Activated T-helper 1 cell treated with Interleukin-2 at 50 U/mL for 16 hours (primary cell): ENCODE data around the gene ORC4.

ENCODE experiments used
- DNase-seq: peaks from one replicate; pipeline ENCODE4 v3.0.0-alpha.2; 2020; ENCODE audit warnings: low read depth

The ORC4 gene

DNA sequence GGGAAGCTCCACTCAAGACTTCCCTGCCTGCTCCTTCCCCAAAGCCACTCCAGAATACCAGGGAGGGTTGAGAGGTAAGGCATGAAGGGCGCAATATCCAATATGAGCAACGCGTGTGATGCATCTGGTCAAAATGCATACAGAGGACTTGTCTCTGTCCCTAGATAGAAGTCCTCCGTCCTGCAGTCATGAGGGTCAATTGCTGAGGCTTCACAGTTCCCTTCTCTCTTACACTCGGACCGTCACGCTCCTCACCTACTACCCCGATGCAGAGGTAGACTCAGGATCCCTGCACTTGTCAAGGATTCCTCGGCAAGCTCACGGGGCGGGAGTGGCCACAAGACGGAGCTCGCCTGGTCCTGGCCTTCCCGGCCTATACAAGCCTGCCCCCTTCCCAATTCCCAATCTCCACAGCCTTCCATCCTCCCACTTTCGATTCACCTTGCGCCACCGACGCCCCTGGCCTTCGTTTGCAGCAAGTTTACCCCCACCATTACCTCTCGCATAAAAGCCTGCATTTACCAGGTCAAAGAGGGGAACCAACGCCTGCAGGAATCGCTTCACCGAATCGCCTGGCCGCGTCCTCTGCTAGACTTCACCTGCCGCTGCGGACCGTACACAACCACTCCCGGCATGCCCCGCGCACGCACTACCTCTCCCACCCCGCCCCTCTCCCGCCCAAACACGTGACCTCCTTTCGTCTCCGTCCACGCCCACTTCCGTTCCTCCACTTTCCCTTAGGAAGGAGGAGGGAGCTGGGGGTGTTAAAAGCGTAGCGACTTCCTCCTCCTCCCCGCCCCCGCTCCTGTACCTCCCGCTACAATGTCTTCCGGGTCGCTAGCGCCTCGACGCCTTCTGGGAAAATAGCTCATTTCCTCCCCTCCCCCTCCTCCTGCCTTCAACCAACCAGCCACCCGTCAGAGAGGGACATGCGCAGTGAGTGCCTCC is at the start of gene ORC4:
TSS of gene ORC4 (minus strand) at position 627 of the 948 bp plus-strand sequence. CDS start 44,779 bp downstream, outside the sequence.
- DNase-seq: peak; percentile 93

DNA sequence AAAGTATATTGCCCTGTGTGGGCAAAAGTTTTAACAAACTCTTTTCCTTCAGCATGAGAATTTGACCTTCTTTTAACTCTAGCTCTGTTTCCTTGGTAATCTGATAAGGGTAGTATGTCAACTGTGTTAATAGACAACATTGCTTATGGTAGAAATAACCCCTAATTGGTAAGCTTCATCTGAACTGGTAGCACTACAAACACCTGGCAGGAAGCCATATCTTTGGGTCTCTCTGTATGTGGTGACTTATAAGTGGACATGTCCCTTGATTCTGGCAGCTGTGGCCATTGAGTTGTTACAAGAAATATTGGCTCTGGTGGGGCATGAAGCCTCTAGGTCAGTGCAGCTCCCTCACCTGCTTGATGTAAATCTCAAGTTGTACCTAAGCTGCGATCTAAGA is 47.3 kb upstream of the ORC4 start:
- no peak for DNase-seq

DNA sequence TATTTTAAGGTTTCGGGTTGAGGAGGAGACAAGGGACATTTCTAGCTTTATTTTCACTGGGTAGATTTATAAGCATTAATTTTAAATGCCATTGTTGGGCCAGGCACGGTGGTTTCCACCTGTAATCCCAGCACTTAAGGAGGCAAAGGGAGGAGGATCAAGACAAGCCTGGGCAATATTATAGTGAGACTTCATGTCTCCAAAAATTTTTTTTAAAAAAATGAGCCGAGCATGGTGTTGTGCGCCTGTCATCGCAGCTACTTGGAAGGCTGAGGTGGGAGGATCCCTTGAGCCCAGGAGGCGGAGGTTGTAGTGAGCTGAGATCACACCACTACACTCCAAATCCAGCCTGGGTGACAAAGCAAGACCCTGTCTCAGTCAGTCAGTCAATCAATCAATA is 45.4 kb upstream of the ORC4 start:
- no peak for DNase-seq

DNA sequence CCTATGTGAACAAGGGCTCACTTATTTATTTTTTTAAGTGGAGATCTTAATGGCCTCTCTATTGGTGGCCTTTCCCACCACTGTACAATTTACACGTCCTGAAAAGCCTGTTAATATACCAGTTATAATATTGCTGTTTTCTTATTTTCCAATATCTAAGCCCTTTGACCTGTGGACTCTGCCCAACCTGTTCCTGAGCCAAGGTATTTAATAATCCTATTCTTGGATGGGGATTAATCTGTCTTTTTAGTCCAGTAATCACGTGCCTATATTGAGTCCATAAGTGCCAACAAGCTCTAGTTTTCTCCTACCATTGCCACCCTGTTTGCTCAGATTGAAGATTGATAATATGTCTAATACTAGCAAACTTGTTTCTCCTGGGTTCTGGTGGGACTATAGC is 43.1 kb upstream of the ORC4 start:
- no peak for DNase-seq

DNA sequence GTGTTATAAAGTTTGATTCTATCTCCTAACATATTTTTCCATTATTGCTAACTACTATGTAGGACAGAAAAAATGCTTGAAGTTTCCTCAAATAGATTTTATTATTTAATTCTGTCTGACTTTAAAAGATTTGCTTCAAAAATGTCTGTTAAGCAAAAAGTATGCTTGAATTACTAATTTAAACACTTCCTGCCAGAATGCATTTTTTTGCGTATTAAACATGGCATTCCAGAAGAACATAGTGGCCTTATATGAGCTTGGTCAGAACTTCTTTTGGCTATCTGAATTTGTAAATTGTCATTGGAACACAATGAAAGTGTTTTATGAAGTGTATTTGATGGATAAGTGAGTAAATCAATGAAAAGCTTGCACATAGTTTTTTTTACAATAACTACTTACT is 38.1 kb upstream of the ORC4 start:
- DNase-seq: no peak

DNA sequence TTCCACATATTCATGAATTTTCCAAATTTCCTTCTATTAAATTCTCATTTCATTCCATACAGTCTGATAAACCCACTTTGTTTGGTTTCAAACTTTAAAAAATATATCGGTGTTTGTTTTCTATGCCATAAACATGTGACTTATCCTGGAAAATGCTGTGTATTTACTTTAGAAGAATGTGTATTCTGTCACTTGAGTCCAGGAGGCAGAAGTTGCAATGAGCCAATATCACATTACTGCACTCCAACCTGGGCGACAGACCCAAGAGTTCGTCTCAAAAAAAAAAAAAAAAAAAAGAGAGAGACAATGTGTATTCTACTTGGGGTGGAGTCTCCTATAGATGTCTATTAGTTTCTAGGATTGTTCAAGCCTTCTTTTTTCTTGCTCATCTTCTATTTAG is 32.1 kb upstream of the ORC4 start:
- DNase-seq: no peak

DNA sequence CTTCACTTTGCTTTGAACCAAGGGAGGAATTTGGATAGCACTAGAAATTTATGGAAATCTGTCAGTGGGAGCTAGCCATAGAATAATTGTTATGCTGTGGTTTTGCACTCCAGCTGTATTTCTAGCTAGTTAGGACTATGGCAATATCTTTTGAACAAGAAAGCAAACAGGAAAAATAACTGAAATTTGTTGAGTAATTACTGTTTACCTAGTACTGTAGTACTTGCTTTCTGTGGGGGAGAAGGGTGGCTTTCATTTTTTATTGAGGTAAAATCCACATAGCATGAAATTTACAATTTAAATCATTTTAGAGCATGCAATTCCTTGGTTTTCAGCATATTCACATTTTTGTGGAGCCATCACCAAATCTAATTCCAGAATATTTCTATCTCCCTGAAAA is 28.7 kb upstream of the ORC4 start:
- DNase-seq: no peak

DNA sequence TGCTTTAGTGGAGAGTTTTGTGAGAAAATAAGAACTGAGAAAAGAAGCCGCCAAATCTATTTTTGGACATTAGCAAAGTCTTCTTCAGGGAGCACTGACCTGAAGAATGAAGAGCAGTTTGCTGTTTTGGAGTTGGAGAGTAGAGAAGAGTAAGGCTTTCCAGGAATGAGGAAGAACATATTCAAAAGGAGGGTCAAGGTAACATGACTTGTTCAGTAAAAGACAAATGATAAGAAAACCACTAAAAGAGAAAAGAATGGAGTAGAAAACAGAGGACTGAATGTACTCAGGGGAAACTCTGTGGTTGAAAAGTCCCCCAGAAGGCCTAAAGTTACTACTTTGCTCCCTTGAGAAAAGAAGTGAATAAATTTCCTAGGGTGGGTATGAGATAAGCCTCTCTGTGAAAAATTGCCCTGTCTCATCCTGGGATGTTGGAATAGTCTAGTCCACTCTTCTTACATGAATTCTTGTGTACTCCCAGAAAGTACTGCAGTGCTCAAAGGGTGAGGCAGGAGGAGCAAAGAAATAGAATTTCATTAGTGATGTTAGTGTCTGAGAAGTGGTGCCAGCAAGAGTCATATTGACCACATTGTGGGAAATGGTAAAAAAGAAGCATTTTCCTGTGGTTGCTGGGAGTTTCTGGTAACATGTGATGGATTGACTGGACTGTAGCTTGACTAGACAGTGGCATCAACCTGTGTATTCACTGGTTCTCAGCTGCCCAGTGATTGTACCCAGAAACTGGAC is 28.1 kb upstream of the ORC4 start:
- DNase-seq: no peak

DNA sequence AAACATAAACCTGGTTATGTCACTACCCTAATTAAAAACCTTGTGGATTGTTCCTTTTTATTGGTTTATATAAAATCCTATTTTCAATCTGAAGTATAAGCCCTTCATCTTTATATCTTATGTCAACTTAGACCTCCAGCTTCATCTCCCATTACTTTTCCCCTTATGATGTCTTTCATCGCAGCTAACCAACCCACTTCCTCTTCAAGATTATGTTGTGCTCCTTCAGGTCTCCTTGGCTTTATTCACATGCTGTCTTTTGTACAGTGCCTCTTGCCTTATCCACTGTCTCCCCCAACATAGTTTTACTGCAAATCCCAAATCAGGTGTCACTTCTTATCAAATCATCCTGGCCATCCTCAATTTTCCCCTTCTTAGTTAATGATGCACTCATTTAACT is 26.3 kb upstream of the ORC4 start:
- no peak for DNase-seq

DNA sequence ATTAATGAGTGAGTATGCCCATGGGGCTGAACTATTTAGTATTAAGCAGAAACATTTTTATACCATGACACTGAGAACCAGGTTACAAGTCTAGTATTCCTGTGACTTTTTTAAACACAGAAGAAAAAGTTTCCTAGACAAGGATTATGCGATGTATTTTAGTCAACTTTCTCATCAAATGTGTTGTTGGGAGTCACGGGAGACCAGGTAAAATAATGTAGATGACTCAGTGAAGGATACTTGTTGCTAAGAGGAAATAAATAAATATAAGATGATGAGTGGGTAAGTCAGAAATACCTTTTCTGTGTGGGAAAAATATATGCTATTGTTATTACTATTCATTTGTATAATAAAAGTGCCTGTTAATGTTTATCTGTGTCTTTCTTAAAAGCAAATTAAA is 23.8 kb upstream of the ORC4 start:
- DNase-seq: no peak

DNA sequence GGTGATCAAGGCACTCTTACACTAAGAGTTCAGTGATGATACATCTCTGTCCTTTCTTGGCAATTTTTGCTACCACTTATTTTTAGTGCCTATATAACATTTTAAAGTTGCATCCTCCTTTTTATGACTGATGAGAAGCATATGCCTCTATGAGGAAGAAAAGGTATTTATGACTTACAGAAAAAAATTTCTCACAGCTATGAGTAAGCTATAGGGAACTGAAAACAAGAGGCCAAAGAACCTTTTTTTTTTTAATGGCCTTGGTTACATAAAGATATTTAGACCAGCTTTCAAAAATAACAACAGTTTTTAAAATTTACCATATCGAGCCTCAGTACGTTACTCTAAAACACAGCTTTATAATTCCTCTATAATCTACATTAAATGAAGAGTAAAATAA is 21.7 kb upstream of the ORC4 start:
- DNase-seq: no peak

DNA sequence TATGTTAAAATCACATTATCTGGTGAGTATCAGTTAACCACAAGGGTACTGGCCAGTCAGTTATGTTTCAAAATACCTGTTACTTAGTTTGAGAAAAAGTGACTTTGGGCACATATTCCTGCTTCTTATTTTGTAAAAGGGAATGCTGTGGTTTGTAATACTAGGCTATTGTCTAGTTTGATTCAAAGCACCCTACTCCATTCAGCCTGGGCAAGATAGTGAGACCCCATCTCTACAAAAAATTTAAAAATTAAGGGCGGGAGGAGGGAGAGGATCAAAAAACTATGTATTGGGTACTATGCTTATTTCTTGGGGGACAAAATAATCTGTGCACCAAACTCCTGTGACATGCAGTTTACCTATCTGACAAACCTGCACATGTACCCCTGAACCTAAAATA is 19.2 kb upstream of the ORC4 start:
- DNase-seq: no peak

DNA sequence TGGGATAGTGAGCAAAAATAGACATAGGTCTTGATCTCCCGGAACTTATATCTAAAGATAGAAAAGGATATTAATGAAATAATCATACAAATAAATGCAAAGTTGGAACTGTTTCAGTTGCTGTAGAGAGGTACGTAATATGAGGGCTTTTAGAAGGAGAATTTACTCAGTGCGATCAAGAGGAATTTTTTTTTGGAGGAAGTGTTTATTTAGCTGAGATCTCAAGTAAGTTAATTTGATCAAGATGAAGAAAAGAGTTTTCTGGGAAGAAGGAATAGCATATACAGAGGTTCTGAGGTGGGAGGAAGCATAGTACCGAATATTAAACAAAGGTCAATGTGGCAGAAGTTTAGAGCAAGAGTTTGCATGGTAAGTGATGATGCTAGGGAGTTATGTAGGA is 11.7 kb upstream of the ORC4 start:
- no peak for DNase-seq

DNA sequence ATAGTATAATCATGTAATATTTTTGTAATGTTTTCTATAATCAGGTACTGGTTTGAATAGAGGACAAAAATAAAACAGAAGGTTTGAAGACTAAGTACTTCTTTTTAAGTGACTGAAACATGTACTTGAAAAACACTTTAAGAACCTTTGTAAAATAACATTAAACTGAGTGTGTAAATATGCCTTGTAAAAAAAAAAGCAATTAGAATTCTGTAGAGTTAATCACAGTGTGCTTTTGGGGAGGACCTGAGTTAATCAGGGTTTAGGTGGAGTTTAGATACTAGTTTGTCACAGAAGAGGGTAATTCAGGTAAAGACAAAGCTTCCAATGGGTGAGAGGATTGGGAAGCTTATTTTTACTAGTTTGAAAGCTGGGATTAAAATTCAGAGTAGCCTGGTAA is 10.6 kb upstream of the ORC4 start:
- DNase-seq: no peak

DNA sequence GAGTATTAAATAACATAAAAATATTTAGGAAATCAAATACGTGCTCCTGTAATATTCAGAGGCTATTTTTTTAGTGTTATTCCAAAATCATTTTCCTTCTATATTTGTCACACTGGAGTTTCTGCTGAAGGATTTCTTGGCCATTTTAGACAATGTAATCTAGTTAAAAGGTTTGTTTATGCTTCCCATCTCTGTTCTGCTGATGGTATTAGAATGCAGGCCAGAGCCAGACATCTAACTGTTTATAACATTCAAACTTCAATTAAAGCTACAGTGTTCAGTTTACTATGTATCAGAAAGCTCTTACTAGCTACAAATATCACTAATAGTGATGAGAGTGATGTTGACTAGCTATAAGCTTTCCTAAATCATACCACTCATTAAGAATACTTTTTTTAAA is 8.2 kb upstream of the ORC4 start:
- DNase-seq: no peak

DNA sequence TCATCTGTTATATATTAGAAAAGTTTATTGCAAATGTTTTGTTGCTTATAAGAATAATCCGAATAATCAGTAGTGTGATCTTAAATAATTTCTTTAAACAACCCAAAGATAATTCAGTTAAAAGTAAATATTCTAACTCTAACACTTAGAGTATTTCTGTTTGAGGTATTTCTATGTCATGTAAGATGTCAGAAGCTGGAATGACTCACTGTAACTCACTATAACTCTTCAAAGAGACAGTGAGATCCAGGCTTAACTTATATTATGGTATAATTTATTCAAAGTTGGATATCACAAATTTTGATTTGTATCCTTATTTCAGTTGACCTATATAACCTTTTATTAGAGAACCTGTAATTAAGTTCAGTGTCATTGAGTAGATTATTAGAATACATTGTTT is 7.3 kb upstream of the ORC4 start:
- DNase-seq: no peak

DNA sequence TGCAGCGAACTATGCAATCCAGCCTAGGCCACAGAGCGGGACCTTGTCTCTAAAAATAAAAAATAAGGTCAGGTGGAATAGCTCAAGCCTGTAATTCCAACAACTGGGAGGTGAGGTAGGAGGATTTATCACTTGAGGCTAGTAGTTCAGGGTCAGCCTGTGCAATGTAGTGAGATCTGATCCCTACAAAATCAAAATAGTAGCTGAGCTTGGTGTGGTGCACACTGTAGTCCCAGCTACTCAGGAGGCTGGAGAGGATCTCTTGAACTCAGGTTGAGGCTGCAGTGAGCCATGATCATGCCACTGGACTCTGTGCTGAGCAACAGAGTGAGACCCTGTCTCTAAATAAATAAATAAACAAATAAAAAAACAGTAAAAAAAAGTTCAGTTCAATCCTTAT is 6.0 kb upstream of the ORC4 start:
- no peak for DNase-seq

DNA sequence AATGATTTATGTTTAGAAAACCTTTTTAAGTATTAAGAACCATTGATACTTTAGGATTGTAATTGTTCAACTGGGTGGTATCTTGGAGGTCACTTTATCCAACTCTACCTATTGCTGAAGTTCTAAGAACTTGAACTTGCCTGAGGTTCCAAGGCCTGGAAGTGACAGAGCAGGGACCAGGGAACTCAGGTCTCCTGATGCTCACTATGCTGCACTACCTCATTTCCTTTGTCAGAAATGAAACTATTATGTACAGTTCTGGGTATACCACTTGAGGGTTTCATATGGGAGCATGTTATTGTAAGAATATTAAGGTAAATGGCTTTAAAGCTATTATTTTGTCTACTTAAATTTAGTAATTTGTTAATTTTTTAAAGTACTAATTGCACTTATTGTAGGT is 3.3 kb upstream of the ORC4 start:
- no peak for DNase-seq

DNA sequence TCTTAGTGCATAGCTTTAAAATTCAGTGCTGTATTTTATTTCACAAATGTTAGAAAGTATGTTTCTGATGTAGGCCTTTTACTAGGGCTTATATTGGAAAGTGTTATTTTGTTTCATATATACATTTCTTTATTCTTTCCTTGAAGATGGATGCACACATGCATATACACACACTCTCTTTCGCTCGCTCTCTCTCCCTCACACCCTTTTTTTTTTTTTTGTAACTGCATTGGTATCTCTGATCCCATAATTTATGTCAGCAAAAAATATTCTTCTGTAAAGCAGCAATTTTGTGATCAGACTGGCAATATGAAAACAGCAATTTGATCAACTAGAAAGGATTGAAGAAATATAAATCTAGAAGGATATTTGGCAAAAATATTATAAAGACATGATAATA is 2.3 kb upstream of the ORC4 start:
- no peak for DNase-seq

DNA sequence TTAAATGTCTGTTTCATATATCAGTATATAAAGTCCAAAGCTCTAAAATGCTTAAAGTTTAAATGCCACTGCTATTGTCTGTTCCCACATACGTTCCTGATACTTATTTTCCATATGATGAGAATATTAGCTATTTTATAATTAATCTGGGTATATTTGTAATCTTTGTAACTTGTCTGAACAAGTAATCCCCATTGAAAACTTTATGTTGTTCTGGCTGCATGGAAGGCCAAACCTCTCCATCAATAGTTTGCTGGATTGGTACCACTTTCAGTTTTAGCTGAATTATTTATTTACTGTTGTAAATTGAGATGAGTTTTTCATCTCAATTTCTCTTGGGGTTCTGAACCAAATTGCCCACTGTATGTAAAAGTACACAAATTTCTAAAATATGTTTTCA is 1.8 kb upstream of the ORC4 start:
- DNase-seq: no peak

DNA sequence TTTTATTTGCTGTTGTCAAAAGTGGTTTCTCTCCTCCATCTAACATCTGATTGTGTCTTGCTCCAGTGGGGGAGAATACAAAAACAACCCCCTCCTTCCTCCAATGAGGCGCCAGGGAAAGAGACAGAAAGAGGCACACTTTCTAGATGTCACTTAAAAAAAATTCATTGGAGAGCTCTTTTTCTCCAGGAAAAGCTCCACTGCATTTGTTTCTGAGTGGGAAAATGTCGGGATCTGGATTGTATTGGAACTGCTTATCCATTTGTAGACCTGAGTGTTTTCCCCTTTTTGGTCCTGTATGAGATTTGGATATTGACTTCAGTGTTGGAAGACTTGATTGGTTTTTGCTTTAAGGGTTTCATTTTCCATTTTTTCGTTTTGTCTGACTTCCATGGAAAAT is 1.3 kb upstream of the ORC4 start:
- DNase-seq: no peak

DNA sequence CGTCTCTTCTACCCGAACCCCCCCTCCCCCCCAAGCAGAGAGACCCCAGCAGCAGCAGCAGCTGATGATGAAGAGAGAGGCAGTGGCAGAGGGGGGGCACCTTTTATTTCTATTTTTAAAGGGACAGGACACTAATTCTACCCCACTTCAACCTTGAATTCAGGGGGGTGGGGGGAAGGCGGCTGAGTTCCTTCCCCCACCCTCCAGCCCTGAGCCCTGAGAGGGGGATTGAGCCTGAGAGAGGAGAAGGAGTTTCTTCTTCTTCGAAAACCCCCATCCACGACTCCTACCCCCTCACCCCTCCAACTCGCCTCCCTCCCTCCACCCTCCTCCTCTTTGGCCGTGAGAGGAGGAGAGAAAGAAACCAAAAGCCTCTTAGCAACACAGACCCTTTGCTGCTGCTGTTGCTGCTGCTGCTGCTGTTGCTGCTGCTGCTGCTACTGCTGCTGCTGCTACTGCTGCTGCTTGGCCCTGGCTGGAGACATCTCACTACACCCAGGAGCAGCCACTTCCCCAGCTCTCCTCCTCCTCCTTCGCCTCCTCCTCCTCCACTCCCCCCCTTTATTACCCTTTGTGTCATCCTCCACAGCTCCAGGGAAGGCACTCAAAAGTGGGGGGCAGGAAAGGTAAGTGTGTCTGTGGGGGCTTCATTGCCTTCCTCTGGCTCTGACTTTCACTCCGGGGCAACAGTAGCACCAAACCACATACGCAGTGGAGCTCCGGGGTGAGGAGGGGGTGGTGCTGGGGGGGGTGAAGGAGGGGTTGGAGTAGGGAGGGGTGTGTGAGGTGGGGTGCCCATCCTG is 723 bp upstream of the ORC4 start, which contains the start of gene MBD5:
TSS of gene MBD5 (plus strand) at position 33 of the 803 bp plus-strand sequence.
- DNase-seq: peak; percentile 20

DNA sequence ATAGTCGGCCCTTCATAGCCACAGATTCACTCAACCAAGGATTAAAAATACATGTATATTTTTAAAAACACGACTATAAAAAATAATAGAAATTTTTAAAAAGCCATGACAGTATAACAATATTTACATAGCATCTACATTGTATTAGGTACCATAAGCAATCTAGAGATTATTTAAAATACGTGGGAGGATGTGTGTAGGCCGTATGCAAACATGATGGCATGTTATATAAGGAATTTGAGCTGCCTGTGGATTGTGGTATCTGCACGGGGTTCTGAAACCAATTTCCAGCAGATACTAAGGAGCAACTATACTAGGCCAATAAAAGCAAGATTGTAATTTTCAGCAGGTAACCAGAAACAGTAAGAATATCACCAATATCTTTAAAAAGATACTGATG is 5.9 kb downstream of the ORC4 start:
- no peak for DNase-seq
